ENCODE measurements around the gene S100A4. TPM values are rescaled to one million over a fixed set of nuclear protein-coding genes. Genes with fewer than 3 reads are reported as not detected.

The S100A4 gene
- polyA plus RNA-seq, 1 donor from 2014 or later: not detected

DNA sequence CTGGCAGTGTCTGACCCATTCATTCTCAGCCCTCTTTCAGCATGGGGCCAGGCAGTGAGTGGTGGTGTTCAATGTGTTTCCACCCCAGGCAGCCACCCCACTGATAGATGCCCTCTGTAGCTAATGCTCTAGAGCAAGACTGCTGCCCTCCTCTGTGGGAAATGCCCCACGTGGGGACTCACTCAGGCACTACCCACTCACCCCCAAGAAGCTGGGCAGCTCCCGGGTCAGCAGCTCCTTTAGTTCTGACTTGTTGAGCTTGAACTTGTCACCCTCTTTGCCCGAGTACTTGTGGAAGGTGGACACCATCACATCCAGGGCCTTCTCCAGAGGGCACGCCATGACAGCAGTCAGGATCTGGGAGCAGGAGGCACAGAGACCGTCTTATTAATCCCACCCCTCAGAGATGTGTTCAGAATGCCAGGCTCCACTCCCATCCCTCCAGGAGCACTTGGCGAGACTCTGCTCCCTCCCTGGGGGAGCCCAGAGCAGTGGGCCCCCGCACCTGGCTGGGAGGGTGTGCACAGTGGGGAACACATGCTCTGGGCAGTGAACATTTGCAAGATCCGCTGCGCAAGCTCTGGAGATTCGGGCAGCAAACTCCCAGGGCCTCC is 1.0 kb downstream of the S100A4 start:
- no peak overlapping the region for H3K27ac ChIP-seq (ENCODE audit: low read length)
- H3K9ac ChIP-seq (ENCODE audit: low read length): no peak overlapping the region
- no peaks in the 10 kb centered on the region for H3F3A ChIP-seq (ENCODE audit: insufficient read depth, low read length, poor library complexity, severe bottlenecking)
- no peaks in the 10 kb centered on the region for H3K36me3 ChIP-seq (ENCODE audit: insufficient read depth, low read length)
- H3K27me3 ChIP-seq (ENCODE audit: insufficient read depth, low read depth, low read length): no peaks in the 10 kb centered on the region
- H3K9me2 ChIP-seq (ENCODE audit: insufficient read depth, low read length): no peaks in the 10 kb centered on the region
- no peaks in the 10 kb centered on the region for H4K20me1 ChIP-seq (ENCODE audit: insufficient read depth)
- H3K4me2 ChIP-seq (ENCODE audit: low read length): no peak overlapping the region
- H3K9me3 ChIP-seq (ENCODE audit: low read length): no peaks in the 10 kb centered on the region
- H3K79me2 ChIP-seq (replicated peaks; ENCODE audit: insufficient read depth, low read length): no peaks in the 10 kb centered on the region
- TF ChIP-seq EZH2 (IDR thresholded peaks at IDR 0.05; ENCODE audit: borderline replicate concordance, insufficient read depth, low read length, poor library complexity, severe bottlenecking): no peak
- TF ChIP-seq EP300 (conservative IDR thresholded peaks at IDR 0.05; ENCODE audit: poor library complexity, severe bottlenecking): no peak
- TF ChIP-seq TAF1 (IDR thresholded peaks at IDR 0.05; ENCODE audit: low read depth): no peak
- TF ChIP-seq SMC3 (conservative IDR thresholded peaks at IDR 0.05; ENCODE audit: poor library complexity): no peak
- TF ChIP-seq, protein P1, sequence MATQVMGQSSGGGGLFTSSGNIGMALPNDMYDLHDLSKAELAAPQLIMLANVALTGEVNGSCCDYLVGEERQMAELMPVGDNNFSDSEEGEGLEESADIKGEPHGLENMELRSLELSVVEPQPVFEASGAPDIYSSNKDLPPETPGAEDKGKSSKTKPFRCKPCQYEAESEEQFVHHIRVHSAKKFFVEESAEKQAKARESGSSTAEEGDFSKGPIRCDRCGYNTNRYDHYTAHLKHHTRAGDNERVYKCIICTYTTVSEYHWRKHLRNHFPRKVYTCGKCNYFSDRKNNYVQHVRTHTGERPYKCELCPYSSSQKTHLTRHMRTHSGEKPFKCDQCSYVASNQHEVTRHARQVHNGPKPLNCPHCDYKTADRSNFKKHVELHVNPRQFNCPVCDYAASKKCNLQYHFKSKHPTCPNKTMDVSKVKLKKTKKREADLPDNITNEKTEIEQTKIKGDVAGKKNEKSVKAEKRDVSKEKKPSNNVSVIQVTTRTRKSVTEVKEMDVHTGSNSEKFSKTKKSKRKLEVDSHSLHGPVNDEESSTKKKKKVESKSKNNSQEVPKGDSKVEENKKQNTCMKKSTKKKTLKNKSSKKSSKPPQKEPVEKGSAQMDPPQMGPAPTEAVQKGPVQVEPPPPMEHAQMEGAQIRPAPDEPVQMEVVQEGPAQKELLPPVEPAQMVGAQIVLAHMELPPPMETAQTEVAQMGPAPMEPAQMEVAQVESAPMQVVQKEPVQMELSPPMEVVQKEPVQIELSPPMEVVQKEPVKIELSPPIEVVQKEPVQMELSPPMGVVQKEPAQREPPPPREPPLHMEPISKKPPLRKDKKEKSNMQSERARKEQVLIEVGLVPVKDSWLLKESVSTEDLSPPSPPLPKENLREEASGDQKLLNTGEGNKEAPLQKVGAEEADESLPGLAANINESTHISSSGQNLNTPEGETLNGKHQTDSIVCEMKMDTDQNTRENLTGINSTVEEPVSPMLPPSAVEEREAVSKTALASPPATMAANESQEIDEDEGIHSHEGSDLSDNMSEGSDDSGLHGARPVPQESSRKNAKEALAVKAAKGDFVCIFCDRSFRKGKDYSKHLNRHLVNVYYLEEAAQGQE (IDR thresholded peaks at IDR 0.05; ENCODE audit: borderline replicate concordance): no peak
- no peak for TF ChIP-seq POLR2AphosphoS5 (IDR thresholded peaks at IDR 0.05)
- H2AFZ ChIP-seq (ENCODE audit: low read depth, low read length): no peak overlapping the region
- no peak overlapping the region for H3K4me3 ChIP-seq (ENCODE audit: low read length)

DNA sequence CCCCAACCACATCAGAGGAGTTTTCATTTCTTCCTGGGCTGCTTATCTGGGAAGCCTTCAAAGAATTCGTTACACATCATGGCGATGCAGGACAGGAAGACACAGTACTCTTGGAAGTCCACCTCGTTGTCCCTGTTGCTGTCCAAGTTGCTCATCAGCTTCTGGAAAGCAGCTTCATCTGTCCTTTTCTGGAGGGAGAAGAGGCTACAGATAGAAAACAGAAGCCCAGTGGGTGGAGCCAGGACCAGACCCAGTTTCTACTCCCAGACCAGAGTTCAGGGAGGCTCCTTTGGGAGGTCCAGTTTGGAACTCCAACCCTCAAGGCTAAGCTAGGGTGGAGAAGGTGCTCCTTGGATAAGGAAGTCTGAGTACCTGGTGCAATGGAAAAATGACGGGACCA is 1.9 kb downstream of the S100A4 start:
- H3K36me3 ChIP-seq (ENCODE audit: insufficient read depth, low read length): no peaks in the 10 kb centered on the region
- no peak overlapping the region for H3K4me3 ChIP-seq (ENCODE audit: low read length)
- no peak overlapping the region for H3K27ac ChIP-seq (ENCODE audit: low read length)
- no peak overlapping the region for H3K9ac ChIP-seq (ENCODE audit: low read length)
- H3K79me2 ChIP-seq (replicated peaks; ENCODE audit: insufficient read depth, low read length): no peaks in the 10 kb centered on the region
- no peak for TF ChIP-seq RAD21 (conservative IDR thresholded peaks at IDR 0.05)
- TF ChIP-seq, protein P2, sequence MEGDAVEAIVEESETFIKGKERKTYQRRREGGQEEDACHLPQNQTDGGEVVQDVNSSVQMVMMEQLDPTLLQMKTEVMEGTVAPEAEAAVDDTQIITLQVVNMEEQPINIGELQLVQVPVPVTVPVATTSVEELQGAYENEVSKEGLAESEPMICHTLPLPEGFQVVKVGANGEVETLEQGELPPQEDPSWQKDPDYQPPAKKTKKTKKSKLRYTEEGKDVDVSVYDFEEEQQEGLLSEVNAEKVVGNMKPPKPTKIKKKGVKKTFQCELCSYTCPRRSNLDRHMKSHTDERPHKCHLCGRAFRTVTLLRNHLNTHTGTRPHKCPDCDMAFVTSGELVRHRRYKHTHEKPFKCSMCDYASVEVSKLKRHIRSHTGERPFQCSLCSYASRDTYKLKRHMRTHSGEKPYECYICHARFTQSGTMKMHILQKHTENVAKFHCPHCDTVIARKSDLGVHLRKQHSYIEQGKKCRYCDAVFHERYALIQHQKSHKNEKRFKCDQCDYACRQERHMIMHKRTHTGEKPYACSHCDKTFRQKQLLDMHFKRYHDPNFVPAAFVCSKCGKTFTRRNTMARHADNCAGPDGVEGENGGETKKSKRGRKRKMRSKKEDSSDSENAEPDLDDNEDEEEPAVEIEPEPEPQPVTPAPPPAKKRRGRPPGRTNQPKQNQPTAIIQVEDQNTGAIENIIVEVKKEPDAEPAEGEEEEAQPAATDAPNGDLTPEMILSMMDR (IDR thresholded peaks at IDR 0.05; ENCODE audit: poor library complexity, severe bottlenecking): no peak
- TF ChIP-seq EZH2 (IDR thresholded peaks at IDR 0.05; ENCODE audit: borderline replicate concordance, insufficient read depth, low read length, poor library complexity, severe bottlenecking): no peak
- TF ChIP-seq POLR2AphosphoS5 (IDR thresholded peaks at IDR 0.05): no peak
- TF ChIP-seq MXI1 (conservative IDR thresholded peaks at IDR 0.05; ENCODE audit: poor library complexity, severe bottlenecking): no peak
- TF ChIP-seq SMC3 (conservative IDR thresholded peaks at IDR 0.05; ENCODE audit: poor library complexity): no peak
- TF ChIP-seq EP300 (conservative IDR thresholded peaks at IDR 0.05; ENCODE audit: poor library complexity, severe bottlenecking): no peak
- TF ChIP-seq, protein P1 (IDR thresholded peaks at IDR 0.05; ENCODE audit: borderline replicate concordance): no peak
- no peak for TF ChIP-seq TAF1 (IDR thresholded peaks at IDR 0.05; ENCODE audit: low read depth)
- no peaks in the 10 kb centered on the region for H3K9me2 ChIP-seq (ENCODE audit: insufficient read depth, low read length)
- H4K20me1 ChIP-seq (ENCODE audit: insufficient read depth): no peaks in the 10 kb centered on the region
- H3K9me3 ChIP-seq (ENCODE audit: low read length): no peaks in the 10 kb centered on the region
- no peaks in the 10 kb centered on the region for H3K27me3 ChIP-seq (ENCODE audit: insufficient read depth, low read depth, low read length)
- no peak overlapping the region for H2AFZ ChIP-seq (ENCODE audit: low read depth, low read length)
- no peaks in the 10 kb centered on the region for H3F3A ChIP-seq (ENCODE audit: insufficient read depth, low read length, poor library complexity, severe bottlenecking)
- H3K4me2 ChIP-seq (ENCODE audit: low read length): no peak overlapping the region
